SK-N-MC (cell line): ENCODE results near the gene KRTAP12-2.

Experiments used
- EZH2 ChIP-seq: fragments of 200-600 bp; sonication (generic); IDR thresholded peaks from one replicate; pipeline ENCODE4 v1.6.1; 2017; ENCODE audit warnings: antibody characterized with exemption
- FOXP2 ChIP-seq: optimal IDR thresholded peaks from 2 replicates; pipeline ENCODE3; 2011; ENCODE audit warnings: mild to moderate bottlenecking, moderate library complexity; ENCODE audit not compliant: insufficient read depth; ENCODE audit errors: extremely low read length, control extremely low read depth
- POLR2AphosphoS5 ChIP-seq: IDR thresholded peaks from 2 replicates; pipeline ENCODE4 v1.6.1; 2012; ENCODE audit warnings: mild to moderate bottlenecking, low read depth, low read length, borderline replicate concordance

- TF ChIP-seq POLR2AphosphoS5 (no peak), EZH2 (no peak), FOXP2 (no peak)
These were observed 45.7 kb upstream of the KRTAP12-2 start for GRCh38 chr21:44712203-44713028.
